ENCODE data around the gene PPP2R2C.

The PPP2R2C gene

GRCh38 chr4:6467600-6467999, 4.8 kb downstream of the PPP2R2C start:
- DNase-seq, result no peak

- DNase-seq, result no peak
These were observed 5.5 kb downstream of the PPP2R2C start for GRCh38 chr4:6466756-6467381.

GRCh38 chr4:6465955-6466354, 6.5 kb downstream of the PPP2R2C start:
- DNase-seq, result no peak

GRCh38 chr4:6464842-6465588, 7.4 kb downstream of the PPP2R2C start:
- no peak for DNase-seq

- no peak for DNase-seq
These were observed 8.8 kb downstream of the PPP2R2C start for GRCh38 chr4:6463311-6464289.

GRCh38 chr4:6461301-6462165, 10.9 kb downstream of the PPP2R2C start:
- DNase-seq, result no peak

GRCh38 chr4:6460876-6461275, 11.5 kb downstream of the PPP2R2C start:
- DNase-seq, result no peak

GRCh38 chr4:6458528-6458927, 13.9 kb downstream of the PPP2R2C start:
- no peak for DNase-seq

GRCh38 chr4:6456450-6456849, 16.0 kb downstream of the PPP2R2C start:
- DNase-seq, result no peak

- DNase-seq, result no peak
These were observed 18.1 kb downstream of the PPP2R2C start for GRCh38 chr4:6454112-6454910.

- DNase-seq, result no peak
These were observed 18.8 kb downstream of the PPP2R2C start for GRCh38 chr4:6453688-6453990.

GRCh38 chr4:6452897-6453687, 19.3 kb downstream of the PPP2R2C start:
- no peak for DNase-seq

GRCh38 chr4:6452116-6452896, 20.1 kb downstream of the PPP2R2C start:
- no peak for DNase-seq

GRCh38 chr4:6451309-6451708, 21.1 kb downstream of the PPP2R2C start:
- no peak for DNase-seq

GRCh38 chr4:6450709-6451108, 21.7 kb downstream of the PPP2R2C start:
- no peak for DNase-seq

GRCh38 chr4:6449746-6450369, 22.6 kb downstream of the PPP2R2C start:
- no peak for DNase-seq

GRCh38 chr4:6449335-6449734, 23.1 kb downstream of the PPP2R2C start:
- DNase-seq, result no peak

GRCh38 chr4:6448476-6449170, 23.8 kb downstream of the PPP2R2C start:
- no peak for DNase-seq

GRCh38 chr4:6447672-6448171, 24.7 kb downstream of the PPP2R2C start:
- DNase-seq, result no peak

All from activated CD4-positive, alpha-beta T cell treated with anti-CD3 and anti-CD28 coated beads for 1 hour (primary cell).